H1 (cell line): ENCODE data around the gene SCN1B. TPM values are rescaled to one million over a fixed set of nuclear protein-coding genes. Genes with fewer than 3 reads are reported as not detected.

Source experiments
- BCL11A ChIP-seq, 2 experiments: IDR thresholded peaks; one replicate each; pipeline ENCODE4 v1.6.1; 2011; ENCODE audit warnings: low read depth in 2 of 2, low read length in 2 of 2, mild to moderate bottlenecking in 2 of 2
- CTCF ChIP-seq, 3 experiments: IDR thresholded peaks; 1 replicate in 2 of 3; 2 replicates in 1 of 3; pipeline versions ENCODE4 v1.5.1 to v1.6.1; 2011; ENCODE audit warnings: low read length in 3 of 3, mild to moderate bottlenecking in 3 of 3, inconsistent platforms in 2 of 3, low read depth in 1 of 3, moderate library complexity in 1 of 3; ENCODE audit not compliant: insufficient read depth in 1 of 3; ENCODE audit errors: control extremely low read depth in 1 of 3
- NANOG ChIP-seq: IDR thresholded peaks from 2 replicates; pipeline ENCODE4 v1.6.1; 2011; ENCODE audit warnings: low read length, low read depth, mild to moderate bottlenecking, inconsistent platforms; ENCODE audit not compliant: insufficient read depth, poor library complexity, severe bottlenecking
- RNF2 ChIP-seq: fragments of 200-900, 300-1000 bp; sonication (generic); IDR thresholded peaks from 2 replicates; pipeline ENCODE4 v1.7.1; 2016; ENCODE audit warnings: borderline replicate concordance, low read depth, mild to moderate bottlenecking, antibody characterized with exemption, low read length; ENCODE audit not compliant: poor library complexity, severe bottlenecking; ENCODE audit errors: missing control alignments
- SAP30 ChIP-seq: fragments of 300-600 bp; sonication (generic); IDR thresholded peaks from 2 replicates; pipeline ENCODE4 v1.7.1; 2012; ENCODE audit warnings: low read length, moderate library complexity, mild to moderate bottlenecking, inconsistent platforms; ENCODE audit not compliant: insufficient read depth, insufficient replicate concordance
- polyA plus RNA-seq, 7 experiments: library from polyadenylated mRNA; depleted of rRNA in 3 of 7; stranded (reverse) in 5 of 7; unstranded in 2 of 7; fragments of >200 nt in 5 of 7; fragments of 200-250 nt in 2 of 7; gene quantifications; 1 replicate in 5 of 7; 2 replicates in 1 of 7; 4 replicates in 1 of 7; pipeline versions ENCODE4 v1.2.1 to v1.2.3, GENCODE V29; 2011 to 2013; ENCODE audit warnings: missing spikeins in 2 of 7, mixed read lengths in 2 of 7
- total RNA-seq: library from RNA; stranded (reverse); fragmentation: NEBNext Ultra II Directional; extraction: Animal tissue kit (Norgen Biotek cat#: 25700); gene quantifications from 2 replicates; pipeline ENCODE4 v1.2.1, GENCODE V29; 2021

SCN1B gene
- total and polyA plus RNA-seq, 2 of the 8 experiments (the other 6 are each of a cell fraction or from before 2014, with no cell fraction given) = 3.1 to 3.5 TPM

GRCh38 chr19:35033067-35034004 lies 3.1 kb downstream of the SCN1B start (continued):
- TF ChIP-seq NANOG (no peak), SAP30 (no peak), BCL11A (IDR thresholded peaks at IDR 0.05; ENCODE audit: low read depth in 2 of 2, low read length in 2 of 2) (no peak), RNF2 (no peak), CTCF (IDR thresholded peaks at IDR 0.05; ENCODE audit: control extremely low read depth in 1 of 3, insufficient read depth in 1 of 3, low read depth in 1 of 3, low read length in 3 of 3) (no peak)
